Measurements from ENCODE around the gene P2RX2.

DNA sequence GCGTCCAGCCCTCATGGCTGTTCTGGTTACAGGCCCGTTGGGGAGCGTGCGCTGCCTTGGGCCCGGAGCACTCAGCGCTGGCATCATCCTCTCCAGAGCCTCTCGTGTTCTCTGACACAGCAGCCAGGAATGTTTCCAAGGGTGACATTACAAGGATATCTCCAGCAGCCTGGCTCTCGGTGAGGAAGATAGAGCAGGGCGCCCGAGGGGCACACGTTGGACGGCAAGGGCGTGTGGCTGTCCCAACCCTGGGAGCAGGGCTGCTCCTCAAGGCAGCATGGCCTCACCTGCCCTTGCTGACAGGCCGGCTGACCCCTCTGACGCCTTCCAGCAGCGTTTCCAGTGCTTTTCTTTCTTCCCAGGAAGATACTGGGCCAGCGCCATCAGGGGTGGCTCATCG lies 22.6 kb upstream of the P2RX2 start:
- TF ChIP-seq EP300 (IDR thresholded peaks at IDR 0.05), result no peak
- TF ChIP-seq, protein P1, sequence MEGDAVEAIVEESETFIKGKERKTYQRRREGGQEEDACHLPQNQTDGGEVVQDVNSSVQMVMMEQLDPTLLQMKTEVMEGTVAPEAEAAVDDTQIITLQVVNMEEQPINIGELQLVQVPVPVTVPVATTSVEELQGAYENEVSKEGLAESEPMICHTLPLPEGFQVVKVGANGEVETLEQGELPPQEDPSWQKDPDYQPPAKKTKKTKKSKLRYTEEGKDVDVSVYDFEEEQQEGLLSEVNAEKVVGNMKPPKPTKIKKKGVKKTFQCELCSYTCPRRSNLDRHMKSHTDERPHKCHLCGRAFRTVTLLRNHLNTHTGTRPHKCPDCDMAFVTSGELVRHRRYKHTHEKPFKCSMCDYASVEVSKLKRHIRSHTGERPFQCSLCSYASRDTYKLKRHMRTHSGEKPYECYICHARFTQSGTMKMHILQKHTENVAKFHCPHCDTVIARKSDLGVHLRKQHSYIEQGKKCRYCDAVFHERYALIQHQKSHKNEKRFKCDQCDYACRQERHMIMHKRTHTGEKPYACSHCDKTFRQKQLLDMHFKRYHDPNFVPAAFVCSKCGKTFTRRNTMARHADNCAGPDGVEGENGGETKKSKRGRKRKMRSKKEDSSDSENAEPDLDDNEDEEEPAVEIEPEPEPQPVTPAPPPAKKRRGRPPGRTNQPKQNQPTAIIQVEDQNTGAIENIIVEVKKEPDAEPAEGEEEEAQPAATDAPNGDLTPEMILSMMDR (IDR thresholded peaks at IDR 0.05), result no peak
- no peak for TF ChIP-seq POLR2AphosphoS5 (IDR thresholded peaks at IDR 0.05)
- TF ChIP-seq POLR2A (IDR thresholded peaks at IDR 0.05), result no peak

Measured in upper lobe of left lung (tissue), 4 donors.